ENCODE results near the gene SHH.

DNA sequence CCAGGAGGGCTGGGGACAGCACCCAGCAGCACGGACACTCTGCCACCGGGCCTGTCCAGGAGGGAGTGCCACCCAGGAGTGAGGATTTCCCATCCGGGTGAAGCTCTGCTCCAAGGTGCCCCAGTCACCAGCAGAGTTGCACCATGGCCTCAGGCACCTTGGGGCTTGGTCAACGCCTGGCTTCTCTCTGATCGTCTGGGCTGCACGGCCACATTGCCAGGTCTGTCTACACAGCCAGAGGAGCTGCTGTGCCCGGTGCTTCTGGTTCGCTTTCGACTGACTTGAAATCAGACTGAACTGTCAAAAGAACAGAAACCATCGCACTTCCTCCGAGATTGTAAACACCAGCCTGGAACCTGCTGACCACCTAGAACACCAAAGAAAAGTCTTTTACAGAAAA lies 12.0 kb downstream of the SHH start:
- TF ChIP-seq, protein P1, sequence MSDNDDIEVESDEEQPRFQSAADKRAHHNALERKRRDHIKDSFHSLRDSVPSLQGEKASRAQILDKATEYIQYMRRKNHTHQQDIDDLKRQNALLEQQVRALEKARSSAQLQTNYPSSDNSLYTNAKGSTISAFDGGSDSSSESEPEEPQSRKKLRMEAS (CRISPR knock-in tag; IDR thresholded peaks at IDR 0.05) = no peak
- no peak for TF ChIP-seq CBFB (CRISPR knock-in tag; IDR thresholded peaks at IDR 0.05; ENCODE audit: low read depth)
- TF ChIP-seq, protein P2, sequence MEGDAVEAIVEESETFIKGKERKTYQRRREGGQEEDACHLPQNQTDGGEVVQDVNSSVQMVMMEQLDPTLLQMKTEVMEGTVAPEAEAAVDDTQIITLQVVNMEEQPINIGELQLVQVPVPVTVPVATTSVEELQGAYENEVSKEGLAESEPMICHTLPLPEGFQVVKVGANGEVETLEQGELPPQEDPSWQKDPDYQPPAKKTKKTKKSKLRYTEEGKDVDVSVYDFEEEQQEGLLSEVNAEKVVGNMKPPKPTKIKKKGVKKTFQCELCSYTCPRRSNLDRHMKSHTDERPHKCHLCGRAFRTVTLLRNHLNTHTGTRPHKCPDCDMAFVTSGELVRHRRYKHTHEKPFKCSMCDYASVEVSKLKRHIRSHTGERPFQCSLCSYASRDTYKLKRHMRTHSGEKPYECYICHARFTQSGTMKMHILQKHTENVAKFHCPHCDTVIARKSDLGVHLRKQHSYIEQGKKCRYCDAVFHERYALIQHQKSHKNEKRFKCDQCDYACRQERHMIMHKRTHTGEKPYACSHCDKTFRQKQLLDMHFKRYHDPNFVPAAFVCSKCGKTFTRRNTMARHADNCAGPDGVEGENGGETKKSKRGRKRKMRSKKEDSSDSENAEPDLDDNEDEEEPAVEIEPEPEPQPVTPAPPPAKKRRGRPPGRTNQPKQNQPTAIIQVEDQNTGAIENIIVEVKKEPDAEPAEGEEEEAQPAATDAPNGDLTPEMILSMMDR (IDR thresholded peaks at IDR 0.05) = no peak
- TF ChIP-seq ETV6 (CRISPR knock-in tag; IDR thresholded peaks at IDR 0.05) = no peak

Measured in WTC11 (cell line).